Activated naive CD4-positive, alpha-beta T cell treated with anti-CD3 and anti-CD28 coated beads for 36 hours (primary cell): ENCODE data around the gene CARD19. TPM values are rescaled to one million over a fixed set of nuclear protein-coding genes. Genes with fewer than 3 reads are reported as not detected.

Experiments
- CTCF ChIA-PET: fragments of 350-600 bp; sonication (Branson Sonifier 250); formaldehyde crosslinking; loops from one replicate; lab custom pipeline; 2021; ENCODE audit warnings: antibody characterized with exemption; lab: Charles Lee
- DNase-seq: peaks from one replicate; pipeline ENCODE4 v3.0.0-alpha.2; 2020
- H3K27ac Mint-ChIP-seq: one replicate; pipeline ENCODE4 v1.8.0; 2021; ENCODE audit warnings: mild to moderate bottlenecking, mixed read lengths
- H3K27me3 Mint-ChIP-seq: one replicate; pipeline ENCODE4 v1.8.0; 2021; ENCODE audit warnings: low read depth, mixed read lengths
- H3K36me3 Mint-ChIP-seq: one replicate; pipeline ENCODE4 v1.8.0; 2021; ENCODE audit warnings: low read depth, mixed read lengths
- H3K4me1 Mint-ChIP-seq: one replicate; pipeline ENCODE4 v1.8.0; 2021; ENCODE audit warnings: low read depth, mixed read lengths
- H3K4me3 Mint-ChIP-seq: one replicate; pipeline ENCODE4 v1.8.0; 2021; ENCODE audit warnings: mild to moderate bottlenecking, moderate library complexity, mixed read lengths
- H3K9me3 Mint-ChIP-seq: one replicate; pipeline ENCODE4 v1.8.0; 2021; ENCODE audit warnings: mixed read lengths
- intact Hi-C: fragments of 100-400 bp; cut with micrococcal nuclease; formaldehyde crosslinking; loops from one replicate; pipeline ENCODE4 v1.15.1; 2023
- total RNA-seq, 2 experiments: library from RNA; stranded (reverse); gene quantifications; one replicate each; pipeline ENCODE4 v1.2.3, GENCODE V29; 2021

Gene CARD19, protein sequence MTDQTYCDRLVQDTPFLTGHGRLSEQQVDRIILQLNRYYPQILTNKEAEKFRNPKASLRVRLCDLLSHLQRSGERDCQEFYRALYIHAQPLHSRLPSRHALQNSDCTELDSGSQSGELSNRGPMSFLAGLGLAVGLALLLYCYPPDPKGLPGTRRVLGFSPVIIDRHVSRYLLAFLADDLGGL
- total RNA-seq = 10 to 100 TPM; 51.4 to 52.0 TPM

DNA sequence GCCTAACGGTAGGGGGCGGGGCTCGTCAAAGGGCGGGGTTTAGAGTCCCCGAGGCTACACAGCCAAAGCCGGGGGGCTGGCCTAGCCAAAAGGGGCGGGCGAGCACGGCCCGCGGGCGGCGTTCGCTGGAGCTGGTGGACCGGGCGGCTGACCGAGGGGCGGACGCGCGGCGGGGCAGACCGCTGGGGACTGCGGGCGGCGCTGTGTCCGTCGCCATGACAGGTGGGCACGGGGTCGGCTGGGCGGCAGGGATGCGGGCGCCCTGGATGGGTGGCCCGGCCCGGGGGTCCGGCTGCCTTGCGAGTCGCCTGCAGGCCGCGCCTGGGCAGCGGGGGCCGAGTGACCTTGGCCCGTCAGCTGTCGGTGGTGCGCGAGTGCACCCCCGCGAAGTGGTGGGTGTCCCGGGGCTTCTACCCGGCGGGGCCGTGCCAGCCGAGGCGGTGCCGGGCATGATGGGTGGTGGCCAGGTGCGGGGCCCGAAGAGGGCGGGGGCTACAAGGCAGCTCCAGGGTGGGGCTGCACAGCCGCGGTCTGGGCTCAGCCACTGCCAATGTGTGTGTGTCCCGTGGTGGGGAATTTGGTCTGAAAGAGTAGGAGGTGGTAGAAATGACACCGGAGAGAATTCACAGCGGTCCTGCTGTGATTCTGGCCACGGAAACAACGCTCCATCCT lies at the start of gene CARD19:
CARD19 (plus strand) TSS at position 87 of the 672 bp plus-strand sequence; CDS start at position 216, 129 bp downstream.
- DNase-seq = peak; percentile 53
- peaks cover 72% of the 10 kb centered on the region for H3K4me1 Mint-ChIP-seq
- peaks cover 6% of the 10 kb centered on the region for H3K36me3 Mint-ChIP-seq
- intact Hi-C loops = loop anchor here (1.0 to 5.0 kb wide), 6 partner anchors 51 to 471 kb away; partner anchors contain the start of gene ZNF484
- peak within 1 kb of the TSS; percentile 85 for H3K4me3 Mint-ChIP-seq
- peak within 1 kb of the TSS; percentile 95 for H3K27ac Mint-ChIP-seq
- H3K9me3 Mint-ChIP-seq = peaks cover 21% of the 10 kb centered on the region
- H3K27me3 Mint-ChIP-seq = no peaks in the 10 kb centered on the region
- CTCF ChIA-PET = interaction anchor here (0.9 kb wide), 1 partner anchor 140 kb away, joined by 3 read pairs; no protein-coding TSS in a partner anchor

DNA sequence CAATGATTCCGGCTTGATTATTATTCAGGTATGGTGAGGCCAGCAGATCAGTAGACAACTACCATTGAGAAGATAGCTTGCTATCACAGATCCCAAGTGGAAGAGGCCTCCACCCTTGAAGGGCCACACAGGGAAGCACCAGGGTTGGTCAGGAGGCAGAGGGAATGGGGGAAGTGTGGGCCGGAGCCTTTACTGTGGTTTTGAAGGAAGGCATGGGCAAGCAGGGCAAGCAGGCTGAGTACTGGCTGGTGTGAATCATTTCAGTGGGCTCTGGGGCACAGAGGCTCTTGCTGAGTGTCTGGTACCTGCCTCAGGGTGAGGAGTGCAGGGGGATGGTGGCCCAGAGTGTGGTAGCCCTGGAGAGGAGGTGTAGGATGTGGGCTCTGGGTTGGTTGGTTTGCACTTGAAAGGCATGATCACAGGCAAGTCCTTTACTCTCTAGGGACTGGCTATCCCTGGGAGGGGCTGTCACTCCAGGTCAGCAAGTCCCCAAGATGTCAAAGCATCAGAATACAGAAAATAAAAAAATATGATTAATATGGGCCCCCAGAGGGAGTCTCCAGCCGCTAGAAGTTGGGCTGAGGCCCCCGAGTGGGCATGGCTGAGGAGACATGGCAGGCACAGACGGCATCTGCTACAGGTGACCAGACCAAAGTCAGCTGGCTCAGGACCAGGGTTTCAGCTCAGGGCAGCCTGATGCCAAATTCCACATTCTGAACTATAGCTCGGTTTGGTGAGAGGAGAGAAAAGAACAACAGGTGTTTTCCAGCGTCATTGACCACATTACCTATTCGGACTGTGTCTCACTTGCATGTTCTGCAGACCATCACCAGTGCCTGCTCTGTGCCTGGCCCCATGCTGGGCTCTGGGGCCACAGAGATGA lies 47.2 kb upstream of the CARD19 start:
- Mint-ChIP-seq H3K27me3 (no peaks in the 10 kb centered on the region), H3K9me3 (no peaks in the 10 kb centered on the region), H3K36me3 (no peaks in the 10 kb centered on the region), H3K4me1 (peaks cover 15% of the 10 kb centered on the region), H3K4me3 (no peak overlapping the region), H3K27ac (no peak overlapping the region)
- CTCF ChIA-PET = interaction anchor here (0.7 to 1.6 kb wide), 3 partner anchors 34 to 45 kb away, joined by 3 to 5 read pairs (median 3); no protein-coding TSS in a partner anchor
- intact Hi-C loops = no loop called here
- no peak for DNase-seq

DNA sequence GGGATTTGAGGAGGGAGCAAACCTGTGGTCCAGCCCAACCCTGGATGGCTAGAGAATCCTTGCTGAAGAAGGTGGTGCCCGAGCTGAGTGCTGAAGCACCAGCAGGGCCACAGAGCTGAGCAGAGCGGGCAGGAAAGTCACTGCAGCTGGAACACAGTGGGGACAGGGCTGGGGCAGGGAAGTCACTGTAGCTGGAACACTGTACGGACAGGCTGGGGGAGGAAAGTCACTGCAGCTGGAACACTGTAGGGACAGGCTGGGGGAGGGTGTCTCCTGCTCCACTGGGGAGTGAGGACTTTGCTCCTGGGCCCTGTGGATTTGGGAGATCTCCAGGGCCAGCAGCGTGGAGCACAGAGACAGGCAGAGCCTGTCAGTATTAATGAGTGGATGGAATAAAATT lies 46.5 kb upstream of the CARD19 start:
- intact Hi-C loops = no loop called here
- H3K27ac Mint-ChIP-seq = no peak overlapping the region
- no peaks in the 10 kb centered on the region for H3K9me3 Mint-ChIP-seq

DNA sequence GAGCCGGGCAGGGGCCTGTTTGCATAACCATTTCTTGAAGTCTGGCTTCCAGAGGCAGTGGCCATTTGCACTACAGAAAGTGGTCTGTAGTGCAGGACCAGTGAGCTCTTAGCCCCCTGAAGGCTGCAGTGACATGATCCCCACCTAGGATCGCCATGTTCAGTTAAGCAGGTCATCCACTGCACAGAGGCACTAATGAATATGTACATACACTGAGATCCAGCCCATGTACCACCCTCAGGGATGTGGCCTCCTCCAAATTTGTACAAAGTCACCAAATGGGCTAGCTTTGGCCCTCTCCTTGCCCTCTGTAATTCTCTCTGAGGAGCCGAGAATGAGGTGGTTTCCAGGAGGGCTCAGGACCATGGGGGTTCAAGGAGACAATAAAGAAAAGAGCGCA lies 45.8 kb upstream of the CARD19 start:
- DNase-seq = no peak
- H3K27ac Mint-ChIP-seq = no peak overlapping the region
- no peaks in the 10 kb centered on the region for H3K36me3 Mint-ChIP-seq
- peaks cover 17% of the 10 kb centered on the region for H3K4me1 Mint-ChIP-seq
- intact Hi-C loops = no loop called here
- CTCF ChIA-PET = no interaction called here
- no peaks in the 10 kb centered on the region for H3K9me3 Mint-ChIP-seq
- H3K27me3 Mint-ChIP-seq = no peaks in the 10 kb centered on the region
- no peak overlapping the region for H3K4me3 Mint-ChIP-seq

More for the DNA sequence above, 46.5 kb upstream of the CARD19 start:
- CTCF ChIA-PET = interaction anchor here (0.9 kb wide), 1 partner anchor 46 kb away, joined by 5 read pairs; no protein-coding TSS in a partner anchor
- no peak overlapping the region for H3K4me3 Mint-ChIP-seq
- H3K36me3 Mint-ChIP-seq = no peaks in the 10 kb centered on the region
- no peaks in the 10 kb centered on the region for H3K27me3 Mint-ChIP-seq
- H3K4me1 Mint-ChIP-seq = peaks cover 14% of the 10 kb centered on the region
- DNase-seq = no peak

DNA sequence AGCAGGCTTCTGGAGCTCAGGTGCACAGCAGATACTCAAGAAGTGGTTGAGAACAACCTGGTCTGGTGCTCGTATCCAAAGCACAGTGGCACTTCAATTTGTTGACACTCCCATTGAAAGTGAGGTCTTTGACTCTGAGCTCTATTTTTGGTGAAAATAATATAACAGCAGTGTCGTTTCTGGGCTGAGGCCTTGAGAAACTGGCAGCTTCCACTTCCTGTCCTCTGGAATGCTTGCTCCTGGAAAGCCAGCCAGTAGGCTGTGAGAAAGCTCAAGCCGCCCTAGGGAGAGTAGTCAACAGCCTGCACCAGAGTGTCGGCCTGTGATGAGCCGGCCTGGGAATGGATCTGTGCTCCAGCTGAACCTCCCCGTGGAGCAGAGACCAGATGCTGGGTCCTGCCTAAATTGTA lies 44.3 kb upstream of the CARD19 start:
- CTCF ChIA-PET = interaction anchor here (0.8 to 1.7 kb wide), 4 partner anchors 13 to 68 kb away, joined by 3 to 5 read pairs (median 4); no protein-coding TSS in a partner anchor
- Mint-ChIP-seq H3K27me3 (no peaks in the 10 kb centered on the region), H3K4me3 (no peak overlapping the region), H3K4me1 (peaks cover 21% of the 10 kb centered on the region), H3K9me3 (no peaks in the 10 kb centered on the region), H3K27ac (no peak overlapping the region), H3K36me3 (no peaks in the 10 kb centered on the region)
- DNase-seq = no peak
- intact Hi-C loops = no loop called here

DNA sequence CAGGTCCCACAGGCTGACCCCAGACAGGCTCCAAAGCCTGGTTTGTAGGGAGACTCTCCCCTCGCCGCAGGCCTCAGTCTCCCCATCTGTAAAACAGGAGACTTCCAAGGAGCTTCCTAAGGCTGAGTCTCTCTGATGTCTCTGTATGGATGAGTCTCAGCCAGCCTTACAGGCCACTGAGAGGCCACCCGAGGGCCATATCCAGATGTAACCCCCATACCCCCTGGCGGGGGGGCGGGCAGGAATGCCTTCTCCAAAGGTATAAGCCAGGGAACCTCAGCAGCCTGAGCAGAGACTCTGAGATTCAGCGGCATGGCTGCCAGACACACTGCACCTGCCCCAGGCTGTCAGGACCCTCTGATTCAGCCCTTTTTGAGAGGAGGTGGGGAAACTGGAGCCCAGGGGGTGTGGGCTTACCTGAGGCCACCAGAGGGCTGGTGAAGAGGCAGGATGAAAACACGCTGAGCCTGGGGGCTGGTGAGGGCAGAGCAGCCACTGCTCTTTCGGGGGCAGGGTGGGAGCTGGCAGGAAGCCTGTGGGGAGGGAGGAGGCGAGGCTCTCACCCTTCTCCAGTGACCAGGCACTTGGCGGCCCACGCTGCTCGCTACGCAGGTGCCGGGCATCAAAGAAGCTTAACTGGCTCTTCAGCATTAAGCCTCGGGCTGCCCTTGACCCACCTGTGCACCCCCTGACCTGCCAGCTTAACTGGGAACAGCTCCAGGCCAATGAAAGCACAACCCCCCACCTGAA lies 43.1 kb upstream of the CARD19 start:
- intact Hi-C loops = no loop called here
- CTCF ChIA-PET = interaction anchor here (0.9 to 1.7 kb wide), 4 partner anchors 12 to 67 kb away, joined by 3 to 5 read pairs (median 4); no protein-coding TSS in a partner anchor
- no peak overlapping the region for H3K4me3 Mint-ChIP-seq
- H3K27ac Mint-ChIP-seq = no peak overlapping the region
- H3K27me3 Mint-ChIP-seq = no peaks in the 10 kb centered on the region
- H3K4me1 Mint-ChIP-seq = peaks cover 24% of the 10 kb centered on the region
- DNase-seq = no peak
- H3K9me3 Mint-ChIP-seq = no peaks in the 10 kb centered on the region
- H3K36me3 Mint-ChIP-seq = no peaks in the 10 kb centered on the region

DNA sequence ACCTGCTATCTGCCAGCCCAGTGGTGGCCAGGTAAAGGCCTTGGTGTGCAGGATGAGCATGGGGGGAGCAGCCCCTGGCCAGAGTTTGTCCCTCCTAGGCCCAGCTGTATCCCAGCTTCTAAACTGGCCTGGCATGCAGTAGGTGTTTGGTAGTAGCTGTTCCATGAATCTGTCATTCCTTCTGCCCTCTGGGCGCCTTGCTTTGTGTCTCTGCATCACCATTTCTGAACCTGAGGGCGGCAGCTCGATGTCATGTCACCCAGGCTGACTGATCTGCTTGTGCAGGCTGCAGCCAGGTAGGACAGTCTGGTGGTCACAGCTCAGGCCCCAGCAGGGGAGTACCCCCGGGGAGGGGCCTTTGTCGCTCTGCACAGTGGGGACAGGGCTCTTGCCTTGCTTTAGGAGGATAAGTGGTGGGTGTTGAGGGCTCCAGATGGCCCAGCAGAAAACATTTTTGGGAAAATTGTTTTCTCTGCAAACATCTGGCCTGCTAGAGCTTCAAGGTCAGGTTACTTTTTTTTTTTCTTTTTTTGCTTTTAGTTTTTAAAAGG lies 42.2 kb upstream of the CARD19 start:
- intact Hi-C loops = no loop called here
- no peak for DNase-seq
- Mint-ChIP-seq H3K27ac (no peak overlapping the region), H3K4me3 (no peak overlapping the region), H3K36me3 (no peaks in the 10 kb centered on the region), H3K4me1 (peaks cover 25% of the 10 kb centered on the region), H3K9me3 (no peaks in the 10 kb centered on the region), H3K27me3 (no peaks in the 10 kb centered on the region)
- CTCF ChIA-PET = interaction anchor here (0.9 to 1.1 kb wide), 2 partner anchors 17 to 18 kb away, joined by 3 read pairs; no protein-coding TSS in a partner anchor

DNA sequence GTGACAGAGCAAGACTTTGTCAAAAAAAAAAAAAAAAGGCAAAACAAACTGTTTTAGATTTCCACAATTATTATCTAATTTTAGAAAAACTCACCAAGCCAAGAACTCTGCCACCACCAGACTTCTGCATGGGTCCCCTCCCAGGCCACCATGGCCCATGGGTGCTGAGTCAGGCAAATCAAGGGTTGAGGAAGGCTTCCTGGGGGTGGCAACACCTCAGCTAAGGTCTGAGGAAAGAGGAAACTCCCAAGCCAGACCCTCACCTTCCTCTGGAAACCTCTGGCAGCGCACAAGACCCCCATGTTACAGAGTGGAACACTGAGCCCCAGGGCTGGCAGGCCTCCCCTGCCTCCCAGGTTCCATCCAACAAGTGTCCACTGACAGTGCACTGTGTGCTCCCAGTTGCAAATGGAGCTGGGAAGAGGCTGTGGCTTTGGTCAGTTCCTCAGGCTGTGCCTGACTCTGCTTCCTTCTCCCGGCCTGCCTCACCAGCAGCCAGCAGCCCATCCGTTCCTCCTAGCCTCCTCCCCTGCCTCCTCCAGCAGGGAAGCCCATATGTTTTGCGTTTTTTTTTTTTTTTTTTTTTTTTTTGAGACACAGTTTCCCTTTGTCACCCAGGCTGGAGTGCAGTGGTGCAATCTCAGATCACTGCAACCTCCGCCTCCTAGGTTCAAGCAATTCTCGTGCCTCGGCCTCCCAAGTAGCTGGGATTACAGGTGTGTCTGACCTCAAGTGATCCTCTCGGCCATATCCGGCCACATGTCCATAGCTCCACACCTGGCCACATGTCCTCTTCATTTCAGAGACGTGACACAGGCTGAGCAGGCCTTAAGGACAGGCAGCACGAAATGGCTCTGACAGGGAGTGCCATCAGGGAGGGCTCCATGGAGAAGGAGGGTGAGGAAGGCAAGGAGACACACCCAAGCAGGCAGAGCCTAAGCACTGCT lies 41.0 kb upstream of the CARD19 start:
- H3K9me3 Mint-ChIP-seq = no peaks in the 10 kb centered on the region
- DNase-seq = no peak
- H3K4me3 Mint-ChIP-seq = no peak overlapping the region
- intact Hi-C loops = no loop called here
- no peak overlapping the region for H3K27ac Mint-ChIP-seq
- H3K27me3 Mint-ChIP-seq = no peaks in the 10 kb centered on the region
- CTCF ChIA-PET = interaction anchor here (0.6 to 1.4 kb wide), 3 partner anchors 18 to 92 kb away, joined by 3 to 6 read pairs (median 3); no protein-coding TSS in a partner anchor
- H3K4me1 Mint-ChIP-seq = peaks cover 23% of the 10 kb centered on the region
- H3K36me3 Mint-ChIP-seq = peaks cover under 1% of the 10 kb centered on the region

DNA sequence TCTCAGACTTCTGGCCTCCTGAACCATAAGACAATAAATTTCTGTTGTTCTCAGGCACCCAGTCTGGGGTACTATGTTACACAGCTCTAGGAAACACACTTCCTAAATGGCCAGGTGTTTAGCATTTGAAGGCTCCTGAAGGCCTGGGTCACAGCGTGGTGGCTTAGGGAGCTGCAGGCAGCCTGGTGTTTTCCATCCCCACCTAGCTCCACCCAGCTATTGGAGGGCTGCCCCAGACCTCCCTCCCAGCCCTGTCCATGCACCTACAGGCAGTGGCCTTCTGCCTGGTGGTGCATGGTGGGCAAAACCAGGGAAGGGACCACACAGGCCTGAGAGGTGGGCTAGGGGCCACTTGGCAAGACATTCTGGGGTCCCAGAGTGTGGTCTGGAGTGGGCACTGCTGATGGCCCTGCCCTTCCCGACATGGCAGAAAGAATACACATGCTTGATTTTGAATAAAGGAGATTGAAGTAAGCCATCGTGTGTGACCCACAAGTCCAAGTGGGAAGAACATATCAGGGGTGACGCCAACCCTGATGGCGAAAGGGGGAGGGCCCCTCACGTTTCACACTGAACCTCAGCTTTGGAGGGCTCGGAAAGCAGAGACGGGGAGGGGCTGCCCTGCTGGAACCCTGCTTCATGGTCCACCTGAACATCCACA lies 38.8 kb upstream of the CARD19 start:
- DNase-seq = no peak
- Mint-ChIP-seq H3K4me3 (no peak overlapping the region), H3K9me3 (no peaks in the 10 kb centered on the region), H3K27me3 (no peaks in the 10 kb centered on the region), H3K4me1 (peaks cover 45% of the 10 kb centered on the region), H3K27ac (no peak overlapping the region), H3K36me3 (peaks cover 11% of the 10 kb centered on the region)
- intact Hi-C loops = no loop called here
- CTCF ChIA-PET = interaction anchor here (0.7 to 1.2 kb wide), 2 partner anchors 54 to 176 kb away, joined by 5 to 7 read pairs; no protein-coding TSS in a partner anchor

DNA sequence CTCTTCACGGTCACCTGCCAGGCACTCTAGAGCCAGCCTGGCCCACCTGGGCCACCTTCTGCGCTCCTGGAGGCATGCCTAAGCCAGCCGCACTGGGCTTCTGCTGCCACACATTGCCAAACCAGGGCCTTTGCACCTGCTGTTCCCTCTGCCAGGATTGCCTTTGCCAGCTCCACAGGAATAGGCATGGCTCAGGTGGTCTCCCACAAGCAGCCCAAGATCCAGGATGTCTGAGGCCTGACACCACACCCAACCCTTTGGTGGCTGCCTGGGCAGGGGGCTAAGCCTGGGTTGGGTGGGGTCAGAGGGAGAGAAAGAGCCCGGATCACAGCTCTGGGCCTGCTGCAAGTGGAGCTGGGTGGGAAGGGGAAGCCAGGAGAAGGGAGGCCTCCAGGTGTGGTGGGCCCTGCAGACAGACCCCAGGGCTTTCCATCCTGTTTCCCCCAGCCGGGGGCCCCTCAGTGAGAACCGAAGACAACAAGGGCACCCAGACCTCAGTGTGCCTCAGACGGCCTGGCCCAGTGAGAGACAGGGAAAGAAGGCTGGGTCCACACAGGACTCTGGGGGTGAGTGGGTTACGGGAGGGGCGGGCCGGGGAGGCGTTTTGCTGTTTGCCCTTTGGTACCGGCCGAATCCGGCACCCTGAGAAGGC lies 38.2 kb upstream of the CARD19 start:
- Mint-ChIP-seq H3K4me1 (peaks cover 51% of the 10 kb centered on the region), H3K36me3 (peaks cover 15% of the 10 kb centered on the region), H3K27ac (peak overlapping the region; percentile 53), H3K9me3 (no peaks in the 10 kb centered on the region), H3K27me3 (no peaks in the 10 kb centered on the region), H3K4me3 (peak overlapping the region; percentile 63)
- CTCF ChIA-PET = no interaction called here
- intact Hi-C loops = loop anchor here (1.0 to 2.0 kb wide), 2 partner anchors 17 to 30 kb away; no protein-coding TSS in a partner anchor
- DNase-seq = no peak
